CD4-positive, CD25-positive, alpha-beta regulatory T cell (primary cell): Measurements from ENCODE around the gene TIAM2. TPM values are rescaled to one million over a fixed set of nuclear protein-coding genes. Genes with fewer than 3 reads are reported as not detected.
"Not testable (repeated sequence)": the region's sequence is repeated elsewhere in the genome, so short reads cannot be mapped to it uniquely, and the experiment has no call there.

Experiments used
- ATAC-seq, 2 donors: fragments of 150-1000 bp; cut with Tn5 transposase; one replicate each; pipeline ENCODE4 v1.10.0; 2021; ENCODE audit warnings: low read depth in 2 of 2, moderate number of reproducible peaks in 2 of 2, moderate library complexity in 1 of 2
- DNase-seq, 3 donors: peaks; one replicate each; pipeline versions ENCODE4 v3.0.0 to v3.0.0-alpha.2; 2012 to 2022; ENCODE audit warnings: mixed read lengths in 1 of 3
- H3K27ac ChIP-seq: one replicate; pipeline ENCODE4 v1.7.0; 2013; ENCODE audit warnings: mild to moderate bottlenecking, low read length; ENCODE audit not compliant: insufficient read depth, poor library complexity, severe bottlenecking
- H3K27me3 ChIP-seq: one replicate; pipeline ENCODE4 v1.7.0; 2013; ENCODE audit warnings: low read length; ENCODE audit not compliant: control insufficient read depth, insufficient read depth
- H3K36me3 ChIP-seq: one replicate; pipeline ENCODE4 v1.7.0; 2013; ENCODE audit warnings: mild to moderate bottlenecking, low read length, moderate library complexity; ENCODE audit not compliant: control insufficient read depth, insufficient read depth
- H3K4me1 ChIP-seq: 2 replicates; pipeline ENCODE4 v1.7.0; 2013; ENCODE audit warnings: mild to moderate bottlenecking, low read length; ENCODE audit not compliant: insufficient read depth, control insufficient read depth, poor library complexity, severe bottlenecking
- H3K4me3 ChIP-seq: one replicate; pipeline ENCODE4 v1.7.0; 2013; ENCODE audit warnings: low read depth, mild to moderate bottlenecking, low read length, moderate library complexity
- H3K9me3 ChIP-seq, 2 experiments: 1 replicate in 1 of 2; 2 replicates in 1 of 2; pipeline ENCODE4 v1.7.0; 2013; ENCODE audit warnings: low read length in 2 of 2, mild to moderate bottlenecking in 1 of 2, moderate library complexity in 1 of 2; ENCODE audit not compliant: control insufficient read depth in 2 of 2
- H3K27ac Mint-ChIP-seq, 3 donors: one replicate each; pipeline ENCODE4 v1.8.0; 2020 to 2022; ENCODE audit warnings: mild to moderate bottlenecking in 3 of 3, mixed read lengths in 3 of 3, moderate library complexity in 2 of 3
- H3K27me3 Mint-ChIP-seq: one replicate; pipeline ENCODE4 v1.8.0; 2022; ENCODE audit warnings: mild to moderate bottlenecking, mixed read lengths
- H3K36me3 Mint-ChIP-seq: one replicate; pipeline ENCODE4 v1.8.0; 2020; ENCODE audit warnings: mixed read lengths
- H3K4me1 Mint-ChIP-seq, 4 donors: one replicate each; pipeline ENCODE4 v1.8.0; 2020 to 2022; ENCODE audit warnings: mixed read lengths in 4 of 4, mild to moderate bottlenecking in 1 of 4
- H3K4me3 Mint-ChIP-seq, 4 donors: one replicate each; pipeline ENCODE4 v1.8.0; 2020 to 2022; ENCODE audit warnings: mild to moderate bottlenecking in 4 of 4, mixed read lengths in 4 of 4, moderate library complexity in 3 of 4
- H3K9me3 Mint-ChIP-seq, 7 donors: one replicate each; pipeline ENCODE4 v1.8.0; 2020 to 2022; ENCODE audit warnings: mixed read lengths in 7 of 7, mild to moderate bottlenecking in 3 of 7, moderate library complexity in 2 of 7
- polyA plus RNA-seq, 4 donors: library from polyadenylated mRNA; unstranded; fragments of 300-500 nt; fragmentation: Illumina TruSeq; gene quantifications; one replicate each; pipeline ENCODE4 v1.2.3, GENCODE V29; 2021
- total RNA-seq: library from RNA; stranded (reverse); gene quantifications from one replicate; pipeline ENCODE4 v1.2.3, GENCODE V29; 2022

TIAM2 gene
- total and polyA plus RNA-seq, 5 donors from 2014 or later: 0.66 to 5.9 (median 1.3) TPM

- peaks cover 5% of the 10 kb centered on the region for H3K27me3 Mint-ChIP-seq
- ATAC-seq: peak; percentile 83 to 88
Observed at GRCh38 chr6:155223646-155224451, 228.7 kb downstream of the TIAM2 start.

GRCh38 chr6:155224618-155225017, 229.5 kb downstream of the TIAM2 start:
- Histone ChIP-seq H3K27ac (no peak overlapping the region), H3K9me3 (no peaks in the 10 kb centered on the region), H3K36me3 (no peaks in the 10 kb centered on the region), H3K4me1 (peaks cover 7% of the 10 kb centered on the region), H3K4me3 (no peak overlapping the region), H3K27me3 (no peaks in the 10 kb centered on the region)
- DNase-seq (no peak), ATAC-seq (no peak)
- H3K9me3 Mint-ChIP-seq: peaks cover 0 to 3% (median 0%) of the 10 kb centered on the region in 7 donors
- peak overlapping the region in 3 of 4 donors; percentile 5 to 64 (median 23) for H3K4me3 Mint-ChIP-seq
- H3K4me1 Mint-ChIP-seq: peaks cover 7 to 14% (median 11%) of the 10 kb centered on the region in 4 donors
- H3K27me3 Mint-ChIP-seq: peaks cover 5% of the 10 kb centered on the region
- peak overlapping the region; percentile 21 to 92 (median 83) for H3K27ac Mint-ChIP-seq
- peaks cover 2% of the 10 kb centered on the region for H3K36me3 Mint-ChIP-seq

More at GRCh38 chr6:155223646-155224451, 228.7 kb downstream of the TIAM2 start:
- peak in 2 of 3 donors; percentile 26 to 87 for DNase-seq
- Mint-ChIP-seq H3K9me3 (peaks cover 0 to 1% (median 0%) of the 10 kb centered on the region in 7 donors), H3K4me1 (peaks cover 8 to 14% (median 11%) of the 10 kb centered on the region in 4 donors), H3K4me3 (peak overlapping the region in 3 of 4 donors; percentile 23 to 64 (median 24)), H3K36me3 (no peaks in the 10 kb centered on the region), H3K27ac (peak overlapping the region; percentile 72 to 92 (median 83))
- no peaks in the 10 kb centered on the region for H3K27me3 ChIP-seq
- no peak overlapping the region for H3K27ac ChIP-seq
- H3K4me3 ChIP-seq: peak overlapping the region; percentile 33
- no peaks in the 10 kb centered on the region for H3K9me3 ChIP-seq
- peaks cover 7% of the 10 kb centered on the region for H3K4me1 ChIP-seq
- no peaks in the 10 kb centered on the region for H3K36me3 ChIP-seq

GRCh38 chr6:155227046-155227445, 231.9 kb downstream of the TIAM2 start:
- Mint-ChIP-seq H3K27ac (no peak overlapping the region), H3K36me3 (peaks cover 5% of the 10 kb centered on the region), H3K4me1 (peaks cover 6 to 14% (median 11%) of the 10 kb centered on the region in 4 donors), H3K27me3 (no peaks in the 10 kb centered on the region), H3K4me3 (no peak overlapping the region), H3K9me3 (peaks cover 0 to 7% (median 0%) of the 10 kb centered on the region in 7 donors)
- Histone ChIP-seq H3K36me3 (no peaks in the 10 kb centered on the region), H3K4me1 (peaks cover 7% of the 10 kb centered on the region), H3K27ac (no peak overlapping the region), H3K9me3 (no peaks in the 10 kb centered on the region), H3K4me3 (no peak overlapping the region), H3K27me3 (no peaks in the 10 kb centered on the region)
- DNase-seq (no peak), ATAC-seq (no peak)

- ATAC-seq (no peak), DNase-seq (no peak)
- Histone ChIP-seq H3K27me3 (no peaks in the 10 kb centered on the region), H3K27ac (no peak overlapping the region), H3K4me3 (no peak overlapping the region), H3K4me1 (peaks cover 6% of the 10 kb centered on the region), H3K36me3 (no peaks in the 10 kb centered on the region), H3K9me3 (no peaks in the 10 kb centered on the region)
- Mint-ChIP-seq H3K9me3 (peaks cover 0 to 7% (median 0%) of the 10 kb centered on the region in 7 donors), H3K36me3 (peaks cover 5% of the 10 kb centered on the region), H3K27ac (no peak overlapping the region), H3K4me1 (peaks cover 6 to 14% (median 8%) of the 10 kb centered on the region in 4 donors), H3K4me3 (no peak overlapping the region), H3K27me3 (no peaks in the 10 kb centered on the region)
Observed at GRCh38 chr6:155228546-155229166, 233.5 kb downstream of the TIAM2 start.

- not testable (repeated sequence) for H3K27me3 ChIP-seq, ATAC-seq, H3K36me3 Mint-ChIP-seq, DNase-seq, H3K4me3 ChIP-seq, H3K27me3 Mint-ChIP-seq, H3K27ac ChIP-seq, H3K9me3 Mint-ChIP-seq, H3K4me1 Mint-ChIP-seq, H3K4me1 ChIP-seq, H3K36me3 ChIP-seq, H3K27ac Mint-ChIP-seq, H3K4me3 Mint-ChIP-seq, H3K9me3 ChIP-seq
Observed at GRCh38 chr6:155230975-155231374, 235.9 kb downstream of the TIAM2 start.

GRCh38 chr6:155232848-155233247, 237.7 kb downstream of the TIAM2 start:
- no peak for DNase-seq
- Histone ChIP-seq H3K36me3 (no peaks in the 10 kb centered on the region), H3K4me3 (no peak overlapping the region), H3K9me3 (no peaks in the 10 kb centered on the region), H3K4me1 (no peaks in the 10 kb centered on the region), H3K27ac (no peak overlapping the region), H3K27me3 (no peaks in the 10 kb centered on the region)
- Mint-ChIP-seq H3K27ac (no peak overlapping the region), H3K9me3 (peaks cover 0 to 7% (median 0%) of the 10 kb centered on the region in 7 donors), H3K4me3 (no peak overlapping the region), H3K27me3 (no peaks in the 10 kb centered on the region), H3K4me1 (no peaks in the 10 kb centered on the region), H3K36me3 (peaks cover 5% of the 10 kb centered on the region)
- no peak for ATAC-seq

GRCh38 chr6:155234167-155234566, 239.1 kb downstream of the TIAM2 start:
- Mint-ChIP-seq H3K4me1 (no peaks in the 10 kb centered on the region), H3K4me3 (no peak overlapping the region), H3K27me3 (no peaks in the 10 kb centered on the region), H3K9me3 (peaks cover 0 to 4% (median 1%) of the 10 kb centered on the region in 7 donors), H3K36me3 (peaks cover 5% of the 10 kb centered on the region), H3K27ac (no peak overlapping the region)
- no peaks in the 10 kb centered on the region for H3K36me3 ChIP-seq
- ATAC-seq: no peak
- no peaks in the 10 kb centered on the region for H3K4me1 ChIP-seq
- no peaks in the 10 kb centered on the region for H3K9me3 ChIP-seq
- H3K27ac ChIP-seq: no peak overlapping the region
- DNase-seq: no peak
- no peaks in the 10 kb centered on the region for H3K27me3 ChIP-seq
- no peak overlapping the region for H3K4me3 ChIP-seq
